ENCODE results near the gene LRBA.

GRCh38 chr4:150982557-150983233 is 32.4 kb downstream of the LRBA start:
- TF ChIP-seq POLR2AphosphoS5 (IDR thresholded peaks at IDR 0.05; ENCODE audit: low read depth, low read length), result no peak
- TF ChIP-seq SPI1 (IDR thresholded peaks at IDR 0.05; ENCODE audit: low read depth, low read length), result no peak
- TF ChIP-seq TAF1 (IDR thresholded peaks at IDR 0.05; ENCODE audit: low read depth, low read length), result no peak
- TF ChIP-seq POLR2A (IDR thresholded peaks at IDR 0.05; ENCODE audit: low read depth, low read length), result no peak

All from GM12891 (cell line).